Ovary (tissue), 3 donors: ENCODE data around the gene IL6R.

Source experiments
- CTCF ChIP-seq, 3 donors: fragments of 450-650 bp in 2 of 3; fragments of 200-600 bp in 1 of 3; IDR thresholded peaks; one replicate each; pipeline versions ENCODE4 v1.5.1 to v1.8.0; 2016 to 2022; ENCODE audit warnings: antibody characterized with exemption in 3 of 3, mild to moderate bottlenecking in 1 of 3
- EP300 ChIP-seq: sonication (generic); formaldehyde crosslinking; IDR thresholded peaks from one replicate; pipeline ENCODE4 v1.6.1; 2017; ENCODE audit warnings: antibody characterized with exemption
- donor health status: DM: no; HTN: no; CAD: no.

- TF ChIP-seq CTCF (IDR thresholded peaks at IDR 0.05) (no peak), EP300 (no peak)
These were observed 6.5 kb upstream of the IL6R start for GRCh38 chr1:154398678-154399077.
